Panc1 (cell line): Measurements from ENCODE around the gene GPX1. TPM values are rescaled to one million over a fixed set of nuclear protein-coding genes. Genes with fewer than 3 reads are reported as not detected.

Experiments used
- ATAC-seq: fragments of 200-7000 bp; cut with Tn5 transposase; 2 replicates; pipeline ENCODE4 v1.9.1; 2020; ENCODE audit warnings: mild to moderate bottlenecking, moderate library complexity
- BruUV-seq: library from RNA; stranded (reverse); fragments of 400-500 nt; replicated peaks from 2 replicates; lab custom pipeline; 2021; lab: Mats Ljungman, UMichigan
- CTCF ChIA-PET: fragments of 300-600 bp; sonication (Branson Sonifier 250); formaldehyde crosslinking; loops from one replicate; lab custom pipeline; 2022; ENCODE audit warnings: antibody characterized with exemption; lab: Charles Lee
- POLR2A ChIA-PET: fragments of 300-600 bp; sonication (Branson Sonifier 250); formaldehyde crosslinking; loops from one replicate; lab custom pipeline; 2022; ENCODE audit warnings: antibody characterized with exemption; lab: Charles Lee
- DNase-seq: peaks from one replicate; pipeline ENCODE4 v3.0.0-alpha.2; 2010; ENCODE audit warnings: low read depth, low spot score
- H3K27ac ChIP-seq: 2 replicates; pipeline ENCODE4 v1.5.1; 2011; ENCODE audit warnings: mild to moderate bottlenecking, low read length, inconsistent platforms
- H3K27me3 ChIP-seq: fragments of 200-500 bp; sonication (Bioruptor generic); 2 replicates; pipeline ENCODE4 v1.6.0; 2014; ENCODE audit warnings: low read length, inconsistent platforms; ENCODE audit not compliant: control insufficient read depth, insufficient read depth
- H3K36me3 ChIP-seq: fragments of 200-500 bp; sonication (Bioruptor generic); 2 replicates; pipeline ENCODE4 v1.5.1; 2014; ENCODE audit warnings: inconsistent platforms, mild to moderate bottlenecking, low read length, moderate library complexity; ENCODE audit not compliant: control insufficient read depth, insufficient read depth
- H3K4me1 ChIP-seq: 2 replicates; pipeline ENCODE4 v1.5.1; 2011; ENCODE audit warnings: inconsistent platforms, mild to moderate bottlenecking, low read length, moderate library complexity; ENCODE audit not compliant: control insufficient read depth, insufficient read depth
- H3K4me3 ChIP-seq, 2 experiments: 2 replicates each; pipeline ENCODE4 v1.5.1; 2011 to 2012; ENCODE audit warnings: low read depth in 2 of 2, low read length in 2 of 2, mild to moderate bottlenecking in 2 of 2, inconsistent platforms in 1 of 2, moderate library complexity in 1 of 2
- H3K9me3 ChIP-seq: fragments of 200-500 bp; sonication (Bioruptor generic); 2 replicates; pipeline ENCODE4 v1.5.1; 2014; ENCODE audit warnings: low read depth, mild to moderate bottlenecking, inconsistent platforms, low read length, moderate library complexity; ENCODE audit not compliant: control insufficient read depth, insufficient read depth
- CTCF ChIP-seq: fragments of 450-650 bp; IDR thresholded peaks from 2 replicates; pipeline ENCODE4 v1.5.1; 2017; ENCODE audit warnings: mild to moderate bottlenecking
- POLR2AphosphoS5 ChIP-seq: IDR thresholded peaks from 2 replicates; pipeline ENCODE4 v1.6.1; 2012; ENCODE audit warnings: mild to moderate bottlenecking, low read depth, low read length, moderate library complexity
- REST ChIP-seq, 2 experiments: IDR thresholded peaks; 2 replicates each; pipeline ENCODE4 v1.6.1; 2011 to 2012; ENCODE audit warnings: low read depth in 2 of 2, control low read depth in 1 of 2, low read length in 1 of 2, mild to moderate bottlenecking in 1 of 2, moderate library complexity in 1 of 2; ENCODE audit not compliant: insufficient read depth in 1 of 2
- SIN3A ChIP-seq: IDR thresholded peaks from 2 replicates; pipeline ENCODE4 v1.6.1; 2012; ENCODE audit warnings: low read depth, mild to moderate bottlenecking, low read length, moderate library complexity, borderline replicate concordance; ENCODE audit not compliant: insufficient read depth
- TCF7L2 ChIP-seq: IDR thresholded peaks from 2 replicates; pipeline ENCODE4 v1.6.1; 2011; ENCODE audit warnings: mild to moderate bottlenecking, low read depth, low read length, inconsistent platforms
- in situ Hi-C: cut with HindIII; loops from 2 replicates; pipeline ENCODE4 v1.10.0; 2016; ENCODE audit warnings: low sequenced_read_pairs, low pct_unique_long_range_greater_than_20kb
- intact Hi-C: fragments of 100-400 bp; cut with micrococcal nuclease; formaldehyde crosslinking; loops from one replicate; pipeline ENCODE4 v1.10.0; 2022; ENCODE audit not compliant: unreplicated experiment
- total RNA-seq: library from RNA; stranded (reverse); gene quantifications from one replicate; pipeline ENCODE4 v1.2.1, GENCODE V29; 2021; ENCODE audit not compliant: unreplicated experiment

The GPX1 gene
- total RNA-seq, 1 experiment from 2014 or later, result 102 TPM

- CTCF ChIA-PET, result no interaction called here
- Histone ChIP-seq H3K27me3 (no peaks in the 10 kb centered on the region), H3K4me3 (no peak overlapping the region), H3K4me1 (no peaks in the 10 kb centered on the region), H3K27ac (no peak overlapping the region), H3K36me3 (no peaks in the 10 kb centered on the region), H3K9me3 (no peaks in the 10 kb centered on the region)
- DNase-seq (no peak), ATAC-seq (no peak)
- POLR2A ChIA-PET, result no interaction called here
- intact Hi-C loops (no loop called here), in situ Hi-C loops (no loop called here)
- BruUV-seq, result no TSS peak
- TF ChIP-seq SIN3A (no peak), CTCF (no peak), POLR2AphosphoS5 (no peak), TCF7L2 (no peak), REST (IDR thresholded peaks at IDR 0.05; ENCODE audit: insufficient read depth in 1 of 2, low read depth in 2 of 2, low read length in 1 of 2) (no peak)
These were observed 11.3 kb downstream of the GPX1 start for GRCh38 chr3:49346797-49347251.

- ChIA-PET POLR2A (no interaction called here), CTCF (interaction anchor here (0.7 kb wide), 1 partner anchor 85 kb away, joined by 8 read pairs; no protein-coding TSS in a partner anchor)
- intact Hi-C loops, result no loop called here
These were observed 15.0 kb downstream of the GPX1 start for GRCh38 chr3:49343163-49343562.

More at GRCh38 chr3:49343163-49343562, 15.0 kb downstream of the GPX1 start:
- Histone ChIP-seq H3K4me1 (peaks cover 3% of the 10 kb centered on the region; the same call in 1 of the 2 replicates), H3K9me3 (no peaks in the 10 kb centered on the region), H3K27me3 (no peaks in the 10 kb centered on the region), H3K4me3 (no peak overlapping the region), H3K27ac (no peak overlapping the region), H3K36me3 (peaks cover 3% of the 10 kb centered on the region; the same call in 1 of the 2 replicates)
- no peak for TF ChIP-seq CTCF
- TF ChIP-seq POLR2AphosphoS5, result no peak
- no peak for TF ChIP-seq TCF7L2
- TF ChIP-seq SIN3A, result no peak
- no peak for TF ChIP-seq REST (IDR thresholded peaks at IDR 0.05; ENCODE audit: insufficient read depth in 1 of 2, low read depth in 2 of 2, low read length in 1 of 2)
- ATAC-seq (no peak), DNase-seq (no peak)
- in situ Hi-C loops, result no loop called here
- BruUV-seq, result no TSS peak
